Measurements from ENCODE around the gene RGS10. TPM values are rescaled to one million over a fixed set of nuclear protein-coding genes. Genes with fewer than 3 reads are reported as not detected.

The RGS10 gene
- total and polyA plus RNA-seq, 2 experiments from 2014 or later = 16.8 to 26.8 TPM

DNA sequence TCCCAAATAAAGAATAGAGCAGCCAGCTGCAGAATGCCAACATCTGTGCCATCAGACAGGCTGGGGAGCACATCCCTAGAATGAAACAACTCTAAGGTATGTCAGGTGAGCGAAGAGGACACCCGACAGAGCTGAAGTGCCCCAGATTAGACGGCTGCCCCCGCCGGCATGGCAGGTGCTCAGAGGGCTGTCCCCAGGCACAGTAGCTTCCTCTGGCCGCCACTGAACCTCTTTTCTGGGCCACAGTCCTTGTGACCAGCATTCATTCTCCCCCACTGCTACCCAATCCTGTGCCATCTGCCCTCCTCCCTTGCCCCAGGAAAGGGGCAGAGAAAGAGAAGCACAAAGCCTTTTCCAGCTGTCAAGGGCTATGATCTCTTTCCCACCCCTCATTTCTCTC is 41.7 kb downstream of the RGS10 start (continued):
- no peak for TF ChIP-seq ZNF462 (CRISPR knock-in tag; IDR thresholded peaks at IDR 0.05)
- TF ChIP-seq POLR2AphosphoS5 (IDR thresholded peaks at IDR 0.05; ENCODE audit: low read depth) = no peak

GRCh38 chr10:119500123-119500795 is 42.3 kb downstream of the RGS10 start:
- no peak overlapping the region for H2AFZ ChIP-seq
- TF ChIP-seq ZNF114 (CRISPR knock-in tag; IDR thresholded peaks at IDR 0.05) (no peak), NANOG (IDR thresholded peaks at IDR 0.05; ENCODE audit: borderline replicate concordance) (no peak), ZNF331 (CRISPR knock-in tag; IDR thresholded peaks at IDR 0.05; ENCODE audit: low read depth) (no peak), EZH2phosphoT487 (IDR thresholded peaks at IDR 0.05; ENCODE audit: unreplicated experiment) (no peak), REST (IDR thresholded peaks at IDR 0.05; ENCODE audit: unreplicated experiment) (no peak), ETS1 (IDR thresholded peaks at IDR 0.05) (no peak)
- peaks cover 10% of the 10 kb centered on the region for H3K4me1 Mint-ChIP-seq
- no peak for DNase-seq (ENCODE audit: low spot score)
- no peak overlapping the region for H3K4me2 ChIP-seq
- H3F3A ChIP-seq (replicated peaks; ENCODE audit: low read depth) = no peaks in the 10 kb centered on the region
- no peak overlapping the region for H3K27ac ChIP-seq (ENCODE audit: low read depth)
- no peak for ATAC-seq
- H3K27me3 Mint-ChIP-seq (ENCODE audit: insufficient read depth, low read depth, poor library complexity) = peaks cover 4% of the 10 kb centered on the region
- H3K9me3 Mint-ChIP-seq = no peaks in the 10 kb centered on the region
- no peaks in the 10 kb centered on the region for H3K79me2 ChIP-seq (replicated peaks; ENCODE audit: insufficient read depth)
- H3K4me3 Mint-ChIP-seq = no peak overlapping the region
- no peaks in the 10 kb centered on the region for H3K27me3 ChIP-seq (ENCODE audit: insufficient read depth)
- no peaks in the 10 kb centered on the region for H3K36me3 ChIP-seq (ENCODE audit: insufficient read depth)
- H3K27ac Mint-ChIP-seq = no peak overlapping the region
- no peaks in the 10 kb centered on the region for H4K20me1 ChIP-seq (replicated peaks; ENCODE audit: insufficient read depth)
- 0 out of 2 replicates have a peak, but pooled peaks cover 4% of the 10 kb centered on the region for H3K4me1 ChIP-seq (ENCODE audit: insufficient read depth)
- no peaks in the 10 kb centered on the region for H3K36me3 Mint-ChIP-seq (ENCODE audit: low read depth)
- no peak overlapping the region for H3K4me3 ChIP-seq
- H3K9me2 ChIP-seq (ENCODE audit: insufficient read depth) = no peaks in the 10 kb centered on the region
